GM18951 (cell line): ENCODE results near the gene GREB1.

Source experiments
- POLR2A ChIP-seq: IDR thresholded peaks from 4 replicates; pipeline ENCODE4 v1.6.1; 2011; ENCODE audit warnings: mild to moderate bottlenecking; ENCODE audit not compliant: insufficient read length, insufficient read depth; ENCODE audit errors: extremely low read depth
- in situ Hi-C: fragments of 300-500 bp; cut with MboI; formaldehyde crosslinking; loops from one replicate; pipeline ENCODE4 v1.12.0; 2022; ENCODE audit warnings: low sequenced_read_pairs, mixed read lengths, inconsistent platforms; ENCODE audit not compliant: unreplicated experiment

GREB1 gene

DNA sequence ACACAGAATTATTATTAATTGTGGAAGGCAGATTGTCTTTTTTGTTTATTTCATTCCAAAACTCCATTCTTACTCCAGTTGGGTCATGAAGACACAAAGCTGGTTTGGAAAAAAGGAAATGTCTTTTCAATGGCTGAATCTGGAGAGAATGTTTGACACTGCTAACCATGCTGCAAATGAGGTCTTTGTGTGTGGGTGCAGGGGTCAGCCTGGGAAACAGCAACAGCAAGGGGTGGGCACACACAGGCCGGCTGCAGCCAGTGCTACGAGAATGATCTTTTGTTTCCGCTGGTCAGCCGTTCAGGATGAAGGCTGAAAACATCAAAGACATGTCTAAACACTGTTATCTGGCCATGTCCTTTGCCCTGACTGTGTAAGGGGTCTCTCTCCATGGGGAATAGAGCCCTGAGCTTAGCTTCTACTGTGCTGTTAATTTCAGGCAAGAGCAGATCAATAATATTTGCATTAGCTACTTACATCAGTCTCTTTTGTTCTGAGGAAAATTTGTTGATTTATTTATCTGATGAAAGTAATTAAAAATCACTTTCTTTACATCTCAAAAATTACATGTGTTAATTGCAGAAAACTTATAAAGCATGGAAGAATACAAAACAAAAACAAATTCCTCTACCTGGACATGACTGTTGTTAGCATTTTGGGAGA is 34.6 kb upstream of the GREB1 start:
- TF ChIP-seq POLR2A: no peak
- in situ Hi-C loops: loop anchor here (10.0 to 25.0 kb wide), 2 partner anchors 86 to 288 kb away; no protein-coding TSS in a partner anchor

DNA sequence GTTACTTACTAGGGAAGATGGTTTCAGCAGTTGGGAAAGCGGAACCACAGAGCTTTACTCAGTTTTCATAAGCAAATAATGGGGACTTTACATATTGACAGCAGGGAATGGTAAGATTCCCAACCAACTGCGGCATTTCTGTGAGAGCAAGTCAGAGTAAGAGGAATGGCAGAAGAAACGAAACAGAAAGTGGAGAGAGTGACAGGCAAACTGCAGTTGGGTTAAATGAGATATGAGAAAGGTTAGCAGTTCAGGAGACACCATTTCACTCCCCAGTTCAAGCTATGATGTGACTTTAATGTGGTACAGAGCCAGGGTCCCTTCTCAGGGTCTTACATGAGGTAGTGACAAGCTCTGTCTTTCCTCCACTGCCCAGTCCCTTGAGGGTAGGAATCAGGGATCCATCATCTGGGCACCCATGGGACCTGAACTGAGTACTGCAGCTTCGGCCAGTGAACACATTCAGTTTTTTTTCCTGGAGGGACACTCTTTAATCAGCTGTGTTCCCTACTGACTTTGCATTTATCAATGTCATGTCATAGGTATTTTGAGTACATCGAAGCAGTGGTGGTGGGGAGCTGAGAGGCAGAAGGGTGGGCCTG is 33.0 kb upstream of the GREB1 start:
- in situ Hi-C loops: no loop called here
- no peak for TF ChIP-seq POLR2A

DNA sequence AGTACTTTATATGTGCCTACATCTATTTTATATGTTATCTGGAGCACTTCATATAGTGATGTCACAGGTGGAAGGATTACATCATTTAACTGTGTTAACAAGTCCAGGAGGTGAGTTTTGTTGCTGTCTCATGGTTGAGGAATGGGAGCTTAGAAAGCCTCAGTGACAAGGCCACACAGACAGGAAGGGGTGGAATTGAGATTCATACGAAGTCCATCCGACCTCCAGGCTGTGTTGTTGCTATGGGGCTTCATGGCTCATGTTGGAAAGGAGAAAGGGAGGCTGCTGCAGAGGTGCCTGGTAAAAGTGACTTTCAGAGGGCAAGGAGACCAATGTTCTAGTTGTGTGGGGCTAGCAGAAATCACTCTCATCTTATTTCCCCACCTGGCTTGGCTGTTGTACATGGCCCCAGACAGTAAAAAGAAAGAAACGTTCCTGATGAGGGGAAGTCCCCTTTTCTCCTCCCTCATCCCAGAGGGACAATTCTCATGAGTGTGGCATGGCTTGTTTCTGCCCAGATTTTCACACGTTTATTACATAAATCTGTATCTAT is 31.0 kb upstream of the GREB1 start:
- in situ Hi-C loops: no loop called here
- no peak for TF ChIP-seq POLR2A

DNA sequence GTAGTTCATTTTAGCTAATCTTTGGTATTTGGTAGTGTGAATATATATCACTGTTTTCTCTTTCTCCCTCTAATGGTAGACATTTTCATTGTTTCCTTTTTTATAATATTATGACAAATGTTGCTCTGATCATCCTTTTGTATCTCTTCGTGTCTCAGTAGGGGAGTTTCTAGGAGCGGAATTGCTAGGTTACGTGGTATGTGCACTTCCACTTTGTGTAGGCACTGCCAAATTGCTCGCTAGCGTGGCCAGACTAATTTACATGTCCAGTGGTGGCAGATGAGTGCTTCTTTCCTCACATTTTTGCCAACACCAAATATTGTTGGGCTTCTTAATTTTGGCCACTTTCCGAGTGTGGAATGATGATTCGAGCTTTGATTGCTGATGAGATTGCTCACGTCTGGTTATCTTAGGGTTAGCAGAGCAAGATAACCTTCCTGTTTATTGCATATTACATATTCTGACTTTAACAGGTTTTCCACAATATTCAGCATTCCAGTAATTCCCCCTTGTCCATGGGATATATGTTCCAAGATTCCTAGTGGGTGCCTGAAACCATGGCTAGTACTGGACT is 30.4 kb upstream of the GREB1 start:
- no peak for TF ChIP-seq POLR2A

DNA sequence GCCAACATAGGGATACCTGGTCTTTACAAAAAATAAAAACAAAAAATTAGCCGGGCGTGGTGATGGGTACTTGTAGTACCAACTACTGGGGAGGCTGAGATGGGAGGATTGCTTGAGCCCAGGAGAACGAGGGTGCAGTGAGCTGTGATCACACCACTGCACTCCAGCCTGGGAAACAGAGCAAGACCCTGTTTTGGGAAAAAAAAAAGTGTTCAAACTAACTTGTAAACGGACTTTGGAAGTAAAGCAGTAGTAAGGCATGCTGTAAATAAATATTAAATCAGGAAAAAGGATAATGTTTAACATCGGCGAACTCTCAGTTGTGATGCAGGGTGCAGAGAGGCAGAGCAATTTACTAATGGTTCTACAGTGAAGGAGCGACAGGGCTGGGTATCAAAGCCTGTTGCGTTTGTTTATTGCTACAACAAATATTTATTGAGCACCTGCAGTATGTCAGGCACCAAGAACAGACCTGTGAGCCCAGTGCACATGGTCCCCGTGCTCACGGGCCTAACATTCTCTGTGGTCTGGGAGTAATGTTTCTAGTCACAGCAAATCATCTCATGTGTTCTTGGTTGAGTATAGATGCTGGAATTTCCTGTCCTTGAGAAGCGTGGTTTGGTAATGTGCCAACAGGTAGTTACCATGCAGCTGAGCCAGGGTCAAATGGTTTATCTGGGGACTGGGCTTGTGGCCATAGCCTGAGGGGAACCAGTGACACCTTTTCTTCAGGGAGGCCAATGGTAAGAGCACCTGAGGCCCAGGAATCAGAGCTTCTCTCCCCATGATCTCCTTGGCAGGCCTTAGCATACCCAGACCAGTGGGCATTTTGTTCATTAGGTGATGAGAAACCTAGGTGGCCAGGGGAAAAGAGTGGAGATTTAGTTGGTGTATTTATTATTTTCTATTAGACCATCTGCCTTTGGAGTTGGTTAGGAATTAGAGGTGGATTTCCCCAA is 27.9 kb upstream of the GREB1 start:
- in situ Hi-C loops: no loop called here
- TF ChIP-seq POLR2A: no peak

More for the DNA sequence above, 30.4 kb upstream of the GREB1 start:
- in situ Hi-C loops: no loop called here

DNA sequence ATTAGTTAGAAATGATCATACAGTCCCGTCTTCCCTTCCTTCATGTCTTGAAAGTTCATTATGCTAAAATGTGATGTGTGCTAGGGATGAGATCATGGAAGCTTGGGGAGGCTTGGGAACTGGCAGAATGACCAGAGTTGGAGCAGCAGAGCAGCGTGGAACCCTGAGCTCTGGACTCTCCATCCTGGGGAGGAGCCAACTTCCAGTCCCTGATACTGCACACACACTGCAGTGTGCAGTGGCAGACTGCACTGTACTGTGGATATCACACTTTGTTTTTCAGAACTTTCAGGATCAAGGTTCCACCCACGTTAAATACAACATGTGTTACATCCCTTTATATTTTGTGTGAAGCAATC is 27.3 kb upstream of the GREB1 start:
- no peak for TF ChIP-seq POLR2A
- in situ Hi-C loops: no loop called here

DNA sequence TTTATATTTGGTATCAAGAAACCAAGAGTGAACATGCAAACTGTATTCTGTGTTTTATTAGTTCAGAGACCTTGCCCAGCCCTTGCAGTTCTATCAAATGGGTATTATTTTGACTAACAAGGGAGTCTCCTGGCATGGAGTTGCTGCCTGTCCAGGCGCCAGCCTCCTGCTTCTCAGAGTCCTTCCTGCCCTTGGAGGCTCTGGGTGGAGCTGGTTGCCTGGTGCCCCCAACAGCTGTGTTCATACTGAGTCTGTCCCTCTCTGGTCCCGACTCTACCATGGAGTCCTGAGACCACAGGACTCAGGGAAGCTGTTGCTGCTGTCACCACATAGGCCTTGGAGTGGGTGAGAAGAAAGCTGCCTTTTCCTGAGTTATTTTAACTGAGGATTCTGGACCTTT is 26.3 kb upstream of the GREB1 start:
- in situ Hi-C loops: no loop called here
- TF ChIP-seq POLR2A: no peak

DNA sequence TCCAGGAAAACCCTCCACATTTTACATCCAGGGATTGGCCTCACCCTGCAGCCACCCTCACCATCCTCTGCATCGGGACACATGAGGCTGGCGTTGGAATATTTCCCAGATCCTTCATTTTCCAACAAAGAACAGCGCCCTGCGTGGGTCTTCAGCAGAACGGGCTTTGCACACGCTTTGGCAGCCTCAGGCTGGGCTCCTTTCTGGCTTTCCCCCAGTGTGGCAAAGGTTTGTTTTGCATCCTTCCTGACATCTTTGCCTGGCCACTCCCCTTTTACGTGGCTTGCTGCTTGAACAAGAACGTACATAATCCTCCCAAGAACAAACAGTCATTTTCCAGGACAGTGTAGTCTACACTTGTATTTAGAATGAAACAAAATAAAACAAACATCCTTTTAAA is 25.6 kb upstream of the GREB1 start:
- no peak for TF ChIP-seq POLR2A
- in situ Hi-C loops: no loop called here

DNA sequence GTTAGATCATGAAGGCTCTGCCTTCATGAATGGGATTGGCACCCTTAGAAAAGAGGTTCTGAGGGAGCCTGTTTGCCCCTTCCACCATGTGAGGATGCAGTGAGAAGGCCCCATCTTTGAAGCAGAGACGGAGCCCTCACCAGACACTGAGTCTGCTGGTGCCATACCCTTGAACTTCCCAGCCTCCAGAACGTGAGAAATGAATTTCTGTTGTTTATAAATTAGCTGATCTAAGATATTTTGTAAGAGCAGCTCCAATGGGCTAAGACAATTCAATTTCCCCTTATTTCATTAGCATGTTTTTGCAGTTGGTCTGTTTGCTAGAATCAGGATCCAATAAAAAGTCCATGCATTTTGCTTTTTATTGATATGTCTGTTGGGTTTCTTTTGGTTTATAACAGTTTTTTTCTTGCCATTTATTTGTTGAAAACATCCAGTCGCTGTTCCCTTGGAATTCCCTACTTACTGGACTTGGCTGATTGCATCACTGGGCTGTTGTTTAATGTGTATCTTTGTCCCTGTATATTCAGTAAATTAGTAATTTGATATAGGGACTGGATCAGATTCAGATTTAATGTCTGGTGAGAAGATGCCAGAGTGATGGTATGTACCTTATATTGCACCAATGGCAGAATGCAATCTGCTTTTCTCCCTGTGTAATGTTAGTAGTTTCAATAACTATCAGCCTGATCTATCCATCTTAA is 24.0 kb upstream of the GREB1 start:
- in situ Hi-C loops: no loop called here
- TF ChIP-seq POLR2A: no peak

DNA sequence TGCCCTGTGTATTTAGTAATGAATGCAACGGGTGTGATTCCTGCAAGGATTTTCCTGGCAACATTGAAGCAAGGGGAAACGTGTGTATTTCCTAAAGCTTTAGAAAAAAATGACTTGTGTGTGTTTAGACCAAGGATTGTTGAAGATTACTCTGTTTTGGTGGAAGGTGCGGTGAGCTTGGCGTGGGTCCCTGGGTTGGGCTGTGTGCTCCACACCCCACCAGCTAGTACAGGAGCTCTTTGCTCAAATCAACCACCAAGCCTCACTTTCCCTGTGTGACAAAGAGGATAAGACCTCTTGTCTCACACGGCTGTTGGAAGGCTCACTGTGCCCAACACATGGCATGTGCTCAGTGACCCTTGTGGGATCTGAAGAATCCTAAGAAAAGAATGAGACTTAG is 21.4 kb upstream of the GREB1 start:
- in situ Hi-C loops: no loop called here
- TF ChIP-seq POLR2A: no peak

DNA sequence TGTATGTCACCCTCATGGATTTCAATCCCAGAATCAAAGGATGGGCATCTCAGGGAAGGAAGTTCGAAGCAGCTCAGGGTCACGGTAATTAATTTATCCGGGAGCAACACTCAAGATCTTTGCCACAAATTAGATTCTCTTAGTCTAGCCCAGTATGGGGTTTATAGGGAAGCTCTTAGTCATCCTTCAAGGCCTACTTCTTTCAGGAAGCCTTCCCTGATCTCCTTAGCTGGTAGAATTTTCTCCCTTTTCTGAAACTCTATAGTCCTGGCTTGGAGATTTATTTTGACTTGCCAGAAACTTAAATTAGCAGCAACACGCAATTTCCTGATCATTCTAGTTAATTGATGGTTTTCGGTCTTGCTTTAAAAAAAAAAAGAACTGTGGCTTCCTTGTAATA is 20.5 kb upstream of the GREB1 start:
- TF ChIP-seq POLR2A: no peak
- in situ Hi-C loops: no loop called here

DNA sequence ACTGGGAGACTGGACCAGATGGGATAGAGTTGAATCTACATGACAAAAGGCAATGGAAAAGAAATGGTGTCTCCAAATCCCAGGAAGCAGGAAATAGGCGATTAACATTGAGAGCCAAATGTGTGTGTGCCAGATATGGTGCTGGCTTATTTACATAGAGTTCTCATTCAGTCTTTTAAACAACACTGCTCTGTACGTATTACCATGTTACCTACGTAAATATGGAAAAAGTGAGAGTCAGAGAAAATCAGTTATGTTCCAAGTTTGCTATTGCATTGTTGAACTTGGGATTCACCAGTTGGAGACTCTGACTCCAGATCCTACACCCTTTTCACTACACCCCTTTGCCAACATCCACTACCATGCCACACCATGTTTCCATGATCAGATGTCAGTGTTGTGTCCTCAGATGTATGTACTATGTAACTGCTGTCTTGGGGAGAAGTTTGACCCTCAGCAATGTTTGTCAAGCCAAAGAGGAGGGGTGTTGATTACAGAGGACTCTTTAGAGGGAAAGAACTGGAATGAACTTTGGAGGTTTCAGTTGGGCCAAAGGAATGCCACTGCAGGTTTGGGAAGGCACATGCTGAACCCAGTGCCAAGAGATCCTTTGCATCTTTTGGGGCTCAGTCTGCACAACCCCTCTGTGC is 19.6 kb upstream of the GREB1 start:
- TF ChIP-seq POLR2A: no peak
- in situ Hi-C loops: no loop called here
